Measurements from ENCODE around the gene TRAPPC8. TPM values are rescaled to one million over a fixed set of nuclear protein-coding genes. Genes with fewer than 3 reads are reported as not detected.
"Not testable (repeated sequence)": the region's sequence is repeated elsewhere in the genome, so short reads cannot be mapped to it uniquely, and the experiment has no call there.

The TRAPPC8 gene
- total RNA-seq, 4 donors from 2014 or later, result 51.5 to 69.9 (median 55.0) TPM

- in situ Hi-C loops (cut with MboI; ENCODE audit: low pct_ligation_motif_present in 1 of 4, low pct_unique_long_range_greater_than_20kb in 1 of 4, low sequenced_read_pairs in 3 of 4) (loop anchor here in 1 of 4 donors (25.0 kb wide), 1 partner anchor 146 kb away; the partner anchor contains the start of gene RNF138), intact Hi-C loops (cut with DNase I; ENCODE audit: low total_unique reads) (no loop called here)
- no peak for DNase-seq
- Histone ChIP-seq H3K4me3 (peak overlapping the region in 2 of 4 donors; percentile 88 to 93), H3K27ac (peak overlapping the region in 3 of 4 donors; percentile 97 to 99 (median 98)), H3K4me1 (peaks cover 10 to 47% (median 19%) of the 10 kb centered on the region in 4 donors), H3K27me3 (no peaks in the 10 kb centered on the region), H3K36me3 (peaks cover 0 to 4% (median 0%) of the 10 kb centered on the region in 4 donors), H3K9me3 (no peaks in the 10 kb centered on the region)
- 81 to 82% methylated on average over 23 to 24 of the region's 24 CpGs for WGBS, 2 donors (ENCODE audit: low coverage in 1 of 2)
- TF ChIP-seq CTCF (IDR thresholded peaks at IDR 0.05), result no peak
- TF ChIP-seq EP300 (IDR thresholded peaks at IDR 0.05; ENCODE audit: low read depth), result no peak
- TF ChIP-seq POLR2AphosphoS5 (IDR thresholded peaks at IDR 0.05), result no peak
- no peak for TF ChIP-seq POLR2A (IDR thresholded peaks at IDR 0.05)
Observed at GRCh38 chr18:31941010-31941809, 1.7 kb downstream of the TRAPPC8 start.

GRCh38 chr18:31934773-31935172, 8.2 kb downstream of the TRAPPC8 start:
- H3K27ac ChIP-seq; H3K4me3 ChIP-seq; H3K27me3 ChIP-seq; H3K9me3 ChIP-seq; DNase-seq; intact Hi-C loops (cut with DNase I; ENCODE audit: low total_unique reads): not testable (repeated sequence)
- Histone ChIP-seq H3K4me1 (peaks cover 0 to 14% (median 0%) of the 10 kb centered on the region in 4 donors), H3K36me3 (peaks cover 0 to 18% (median 1%) of the 10 kb centered on the region in 4 donors)
- 97 to 100% methylated on average over 5 to 8 of the region's 8 CpGs for WGBS, 2 donors (ENCODE audit: low coverage in 1 of 2)
- in situ Hi-C loops (cut with MboI; ENCODE audit: low pct_ligation_motif_present in 1 of 4, low pct_unique_long_range_greater_than_20kb in 1 of 4, low sequenced_read_pairs in 3 of 4), result loop anchor here in 1 of 4 donors (25.0 kb wide), 1 partner anchor 153 kb away; the partner anchor contains the start of gene RNF138

- Histone ChIP-seq H3K27ac (no peak overlapping the region), H3K27me3 (no peaks in the 10 kb centered on the region), H3K4me3 (no peak overlapping the region), H3K4me1 (peaks cover 0 to 7% (median 0%) of the 10 kb centered on the region in 4 donors), H3K36me3 (peaks cover 0 to 36% (median 14%) of the 10 kb centered on the region in 4 donors), H3K9me3 (no peaks in the 10 kb centered on the region)
- 89 to 96% methylated on average over 4 to 6 of the region's 6 CpGs for WGBS, 2 donors (ENCODE audit: low coverage in 1 of 2)
- intact Hi-C loops (cut with DNase I; ENCODE audit: low total_unique reads), result no loop called here
- in situ Hi-C loops (cut with MboI; ENCODE audit: low pct_ligation_motif_present in 1 of 4, low pct_unique_long_range_greater_than_20kb in 1 of 4, low sequenced_read_pairs in 3 of 4), result loop anchor here in 1 of 4 donors (25.0 kb wide), 1 partner anchor 155 kb away; the partner anchor contains the start of gene RNF138
- TF ChIP-seq EP300 (IDR thresholded peaks at IDR 0.05; ENCODE audit: low read depth) (no peak), CTCF (IDR thresholded peaks at IDR 0.05) (no peak), POLR2A (IDR thresholded peaks at IDR 0.05) (no peak), POLR2AphosphoS5 (IDR thresholded peaks at IDR 0.05) (no peak)
- no peak for DNase-seq
Observed at GRCh38 chr18:31931886-31932240, 11.1 kb downstream of the TRAPPC8 start.

GRCh38 chr18:31931163-31931885, 11.6 kb downstream of the TRAPPC8 start:
- Histone ChIP-seq H3K4me3 (peak overlapping the region in 1 of 4 donors; percentile 1), H3K27ac (no peak overlapping the region), H3K27me3 (no peaks in the 10 kb centered on the region), H3K9me3 (no peaks in the 10 kb centered on the region), H3K4me1 (peaks cover 0 to 7% (median 0%) of the 10 kb centered on the region in 4 donors), H3K36me3 (peaks cover 0 to 38% (median 14%) of the 10 kb centered on the region in 4 donors)
- intact Hi-C loops (cut with DNase I; ENCODE audit: low total_unique reads), result no loop called here
- in situ Hi-C loops (cut with MboI; ENCODE audit: low pct_ligation_motif_present in 1 of 4, low pct_unique_long_range_greater_than_20kb in 1 of 4, low sequenced_read_pairs in 3 of 4), result loop anchor here in 1 of 4 donors (25.0 kb wide), 1 partner anchor 156 kb away; the partner anchor contains the start of gene RNF138
- no peak for DNase-seq
- 84 to 87% methylated on average over 6 of the region's 6 CpGs for WGBS, 2 donors (ENCODE audit: low coverage in 1 of 2)
- no peak for TF ChIP-seq CTCF (IDR thresholded peaks at IDR 0.05)
- no peak for TF ChIP-seq POLR2AphosphoS5 (IDR thresholded peaks at IDR 0.05)
- TF ChIP-seq POLR2A (IDR thresholded peaks at IDR 0.05), result no peak
- no peak for TF ChIP-seq EP300 (IDR thresholded peaks at IDR 0.05; ENCODE audit: low read depth)
